Thyroid gland (tissue), 4 donors: ENCODE data around the gene YPEL3. TPM values are rescaled to one million over a fixed set of nuclear protein-coding genes. Genes with fewer than 3 reads are reported as not detected.

Experiments used
- DNase-seq, 2 donors: peaks; one replicate each; pipeline ENCODE4 v3.0.0-alpha.2; 2019
- H3K27ac ChIP-seq, 3 donors: fragments of 200-600 bp; sonication (generic); 1 replicate in 2 of 3; 2 replicates in 1 of 3; pipeline ENCODE4 v1.5.1; 2016 to 2019; ENCODE audit warnings: mild to moderate bottlenecking in 1 of 3, moderate library complexity in 1 of 3
- H3K27me3 ChIP-seq: fragments of 200-600 bp; sonication (generic); one replicate; pipeline ENCODE4 v1.5.1; 2019
- H3K36me3 ChIP-seq, 2 donors: fragments of 200-600 bp; sonication (generic); one replicate each; pipeline ENCODE4 v1.5.1; 2016 to 2019
- H3K4me1 ChIP-seq, 2 donors: fragments of 200-600 bp; sonication (generic); one replicate each; pipeline ENCODE4 v1.5.1; 2017 to 2019
- H3K4me3 ChIP-seq, 3 donors: fragments of 200-600 bp; sonication (generic); replicated peaks in 1 of 3; 1 replicate in 2 of 3; 2 replicates in 1 of 3; pipeline ENCODE4 v1.5.1; 2016; ENCODE audit warnings: mild to moderate bottlenecking in 1 of 3
- H3K9me3 ChIP-seq: fragments of 200-600 bp; sonication (generic); one replicate; pipeline ENCODE4 v1.5.1; 2017
- CTCF ChIP-seq, 6 experiments: fragments of 200-600 bp in 3 of 6; fragments of 450-650 bp in 3 of 6; sonication (generic) in 3 of 6; IDR thresholded peaks; one replicate each; pipeline ENCODE4 v1.5.1; 2016 to 2019; ENCODE audit warnings: antibody characterized with exemption in 6 of 6, mild to moderate bottlenecking in 2 of 6, inconsistent platforms in 1 of 6, moderate library complexity in 1 of 6
- POLR2A ChIP-seq, 2 donors: fragments of 450-650 bp; IDR thresholded peaks; one replicate each; pipeline ENCODE4 v1.6.1; 2017; ENCODE audit warnings: antibody characterized with exemption in 2 of 2, mild to moderate bottlenecking in 2 of 2, moderate library complexity in 1 of 2
- WGBS, 2 donors: methylation state at CpG; one replicate each; pipeline ENCODE4 v1.1.5; 2017; 5-methylcytosine and 5-hydroxymethylcytosine counted together
- intact Hi-C: fragments of 100-400 bp; cut with DNase I; formaldehyde crosslinking; loops from one replicate; pipeline ENCODE4 v1.15.1; 2023
- total RNA-seq, 4 donors: library from RNA; depleted of rRNA; stranded (reverse); fragments of >200 nt; gene quantifications; one replicate each; pipeline ENCODE4 v1.2.3, GENCODE V29; 2016

The YPEL3 gene
- total RNA-seq, 4 donors from 2014 or later = 32.4 to 372 (median 68.0) TPM

DNA sequence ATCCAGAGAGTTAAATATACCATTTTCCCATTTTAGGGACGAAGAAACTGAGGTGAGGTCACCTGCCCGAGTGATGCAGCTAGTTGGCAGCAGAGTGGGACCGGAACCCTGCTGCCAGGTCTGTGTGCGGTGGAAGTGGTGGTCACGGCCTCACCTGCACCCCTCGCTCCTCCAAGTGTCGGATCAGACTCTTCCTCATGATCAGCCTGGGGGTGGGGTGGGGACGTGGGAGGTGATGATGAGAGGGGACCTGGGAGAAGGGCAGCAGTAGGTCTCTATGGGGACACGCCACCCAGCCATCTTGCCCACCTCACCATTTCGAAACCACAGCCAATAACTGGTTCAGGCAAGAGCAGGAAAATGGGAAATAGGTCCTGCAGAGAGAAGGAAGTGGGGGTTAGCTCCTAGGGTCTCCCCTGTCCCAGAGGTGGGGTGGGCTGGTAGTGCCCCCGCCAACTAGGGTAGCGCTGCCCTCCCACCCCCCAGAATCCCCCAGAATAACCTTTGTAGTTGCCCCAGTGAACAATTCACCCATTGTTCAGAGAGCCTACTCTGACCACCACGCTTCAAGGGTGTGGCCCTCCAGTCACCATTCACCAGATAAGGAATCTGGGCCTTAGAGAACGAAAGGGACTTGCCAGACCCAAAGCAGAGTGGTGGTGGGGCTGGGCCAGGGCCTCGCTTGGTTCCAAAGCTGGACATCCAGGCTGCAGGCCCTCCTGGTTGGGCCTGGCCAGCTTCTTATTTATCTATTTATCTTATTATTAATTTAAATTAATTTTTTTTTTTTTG is 12.2 kb upstream of the YPEL3 start:
- peaks cover 2 to 6% of the 10 kb centered on the region in 2 donors for H3K4me1 ChIP-seq
- 94 to 96% methylated on average over 14 to 15 of the region's 15 CpGs for WGBS, 2 donors
- H3K27me3 ChIP-seq = no peaks in the 10 kb centered on the region
- no peak overlapping the region for H3K4me3 ChIP-seq
- H3K27ac ChIP-seq = no peak overlapping the region
- peaks cover 0 to 8% of the 10 kb centered on the region in 2 donors for H3K36me3 ChIP-seq
- intact Hi-C loops = no loop called here
- H3K9me3 ChIP-seq = no peaks in the 10 kb centered on the region
- TF ChIP-seq POLR2A (IDR thresholded peaks at IDR 0.05) (no peak), CTCF (IDR thresholded peaks at IDR 0.05) (no peak)
- no peak for DNase-seq

- intact Hi-C loops = no loop called here
- TF ChIP-seq CTCF (IDR thresholded peaks at IDR 0.05) (no peak), POLR2A (IDR thresholded peaks at IDR 0.05) (no peak)
- no peak overlapping the region for H3K4me3 ChIP-seq
- no peaks in the 10 kb centered on the region for H3K9me3 ChIP-seq
- DNase-seq = no peak
- WGBS, 2 donors = 60 to 74% methylated on average over 6 of the region's 6 CpGs
- no peak overlapping the region for H3K27ac ChIP-seq
- peaks cover 0 to 5% of the 10 kb centered on the region in 2 donors for H3K4me1 ChIP-seq
- H3K27me3 ChIP-seq = no peaks in the 10 kb centered on the region
- peaks cover 0 to 5% of the 10 kb centered on the region in 2 donors for H3K36me3 ChIP-seq
These were observed 8.5 kb upstream of the YPEL3 start for GRCh38 chr16:30104492-30104891.

DNA sequence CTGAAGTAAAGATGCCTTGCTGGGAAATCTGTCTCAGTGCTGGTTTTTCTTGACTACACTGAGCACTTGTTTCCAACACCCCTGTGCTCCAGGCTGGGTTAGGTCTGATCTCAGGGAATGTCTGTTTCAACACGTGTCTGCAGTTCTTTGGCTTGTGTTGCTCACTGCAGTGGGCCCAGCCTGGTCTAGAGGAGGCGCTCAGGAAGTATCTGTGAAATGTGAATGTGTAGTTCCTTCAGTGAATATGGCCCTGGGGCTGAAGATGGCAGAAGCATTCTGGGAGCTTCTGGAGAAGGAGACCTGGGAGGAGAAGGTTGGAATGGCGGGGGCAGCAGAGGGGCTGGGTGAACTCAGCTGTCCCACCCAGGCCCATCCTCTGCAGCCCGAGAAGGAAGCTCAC is 8.1 kb upstream of the YPEL3 start:
- H3K4me1 ChIP-seq = peaks cover 0 to 5% of the 10 kb centered on the region in 2 donors
- DNase-seq = no peak
- no peak overlapping the region for H3K4me3 ChIP-seq
- intact Hi-C loops = no loop called here
- TF ChIP-seq CTCF (IDR thresholded peaks at IDR 0.05) (no peak), POLR2A (IDR thresholded peaks at IDR 0.05) (no peak)
- no peaks in the 10 kb centered on the region for H3K27me3 ChIP-seq
- H3K27ac ChIP-seq = no peak overlapping the region
- 87 to 91% methylated on average over 4 of the region's 4 CpGs for WGBS, 2 donors
- no peaks in the 10 kb centered on the region for H3K9me3 ChIP-seq
- H3K36me3 ChIP-seq = peaks cover 0 to 5% of the 10 kb centered on the region in 2 donors

DNA sequence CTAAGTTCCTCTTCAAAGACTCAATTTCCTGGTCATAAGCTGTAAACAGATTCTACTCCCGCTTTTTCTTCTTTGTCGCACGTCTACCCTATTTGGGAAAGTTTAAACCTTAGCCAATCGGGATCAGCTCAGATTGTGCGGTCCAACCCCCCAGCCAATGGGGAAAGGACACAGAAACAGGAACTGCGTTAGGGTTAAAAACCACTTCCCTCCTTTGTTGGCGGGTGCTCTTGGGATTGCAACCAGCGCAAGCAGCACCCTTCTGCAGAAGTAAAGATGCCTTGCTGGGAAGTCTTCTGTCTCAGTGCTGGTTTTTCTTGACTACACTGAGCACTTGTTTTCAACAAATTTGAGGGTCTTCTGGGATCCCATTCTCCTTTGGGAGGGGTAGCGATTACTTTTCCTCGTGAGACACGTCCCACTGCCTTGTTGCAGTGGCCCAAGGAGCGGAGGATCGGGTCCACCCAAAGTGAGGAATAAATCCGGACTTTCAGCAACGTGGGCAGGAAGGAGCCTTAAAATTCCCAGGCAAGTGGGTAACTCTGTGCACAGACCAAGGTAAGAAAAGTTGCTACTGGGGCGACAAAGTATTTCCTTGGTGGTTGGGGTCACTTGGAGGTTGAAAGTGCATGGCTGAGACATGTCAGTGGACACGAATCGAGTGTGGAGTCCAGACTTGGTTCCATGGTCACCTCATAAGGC is 1.0 kb upstream of the YPEL3 start:
- Histone ChIP-seq H3K27me3 (no peaks in the 10 kb centered on the region), H3K36me3 (peaks cover 5 to 12% of the 10 kb centered on the region in 2 donors), H3K4me3 (peak overlapping the region in 1 of 3 donors; percentile 78), H3K9me3 (no peaks in the 10 kb centered on the region), H3K27ac (peak overlapping the region; percentile 61 to 77 (median 71)), H3K4me1 (peaks cover 30 to 35% of the 10 kb centered on the region in 2 donors)
- WGBS, 2 donors = 96 to 97% methylated on average over 18 of the region's 18 CpGs
- intact Hi-C loops = loop anchor here (2.0 kb wide), 1 partner anchor 24 kb away; no protein-coding TSS in a partner anchor
- TF ChIP-seq POLR2A (IDR thresholded peaks at IDR 0.05) (no peak), CTCF (IDR thresholded peaks at IDR 0.05) (no peak)
- DNase-seq = no peak
